Prostate gland (tissue), 2 donors: ENCODE data around the gene ADI1. TPM values are rescaled to one million over a fixed set of nuclear protein-coding genes. Genes with fewer than 3 reads are reported as not detected.

ENCODE experiments used
- DNase-seq: peaks from one replicate; pipeline ENCODE4 v3.0.0-alpha.2; 2019; ENCODE audit warnings: low spot score
- H3K27ac ChIP-seq, 2 donors: fragments of 200-600 bp; sonication (generic); 2 replicates each; pipeline ENCODE4 v1.5.1; 2017 to 2019
- H3K27me3 ChIP-seq: fragments of 200-600 bp; sonication (generic); replicated peaks from 2 replicates; pipeline ENCODE4 v1.5.1; 2019; ENCODE audit not compliant: insufficient read depth
- H3K36me3 ChIP-seq, 2 donors: fragments of 200-600 bp; sonication (generic); 1 replicate in 1 of 2; 2 replicates in 1 of 2; pipeline versions ENCODE4 v1.5.1 to v1.8.1; 2017 to 2019
- H3K4me1 ChIP-seq: fragments of 200-600 bp; sonication (generic); replicated peaks from 2 replicates; pipeline ENCODE4 v1.5.1; 2019
- H3K4me3 ChIP-seq, 2 donors: fragments of 200-600 bp; sonication (generic); 2 replicates each; pipeline ENCODE4 v1.5.1; 2017 to 2019
- H3K9me3 ChIP-seq: fragments of 200-600 bp; sonication (generic); 2 replicates; pipeline ENCODE4 v1.5.1; 2017
- CTCF ChIP-seq, 4 experiments: fragments of 200-600 bp in 2 of 4; fragments of 450-650 bp in 2 of 4; sonication (generic) in 2 of 4; IDR thresholded peaks; 1 replicate in 3 of 4; 2 replicates in 1 of 4; pipeline ENCODE4 v1.5.1; 2016 to 2019; ENCODE audit warnings: antibody characterized with exemption in 4 of 4, mild to moderate bottlenecking in 2 of 4, moderate library complexity in 2 of 4
- POLR2A ChIP-seq: fragments of 450-650 bp; IDR thresholded peaks from one replicate; pipeline ENCODE4 v1.6.1; 2016; ENCODE audit warnings: antibody characterized with exemption, mild to moderate bottlenecking
- POLR2AphosphoS5 ChIP-seq: sonication (generic); formaldehyde crosslinking; IDR thresholded peaks from one replicate; pipeline ENCODE4 v1.6.1; 2017; ENCODE audit warnings: antibody characterized with exemption
- WGBS: methylation state at CpG from one replicate; pipeline ENCODE4 v1.1.5; 2018; 5-methylcytosine and 5-hydroxymethylcytosine counted together
- intact Hi-C: fragments of 100-400 bp; cut with DNase I; formaldehyde crosslinking; loops from one replicate; pipeline ENCODE4 v1.14.2; 2022
- total RNA-seq, 2 donors: library from RNA; depleted of rRNA; stranded (reverse); fragments of >200 nt; gene quantifications; one replicate each; pipeline ENCODE4 v1.1.0, GENCODE V29; 2016

Gene ADI1
- total RNA-seq = 100 to 1,000 TPM in 1 of 2 donors, 10 to 100 TPM in 1; 81.7 to 270 TPM

GRCh38 chr2:3519255-3520205 is at the start of gene ADI1:
TSS of gene ADI1 (minus strand) at chr2:3519531. CDS start at chr2:3519487, 44 bp downstream.
- peak; percentile 52 for TF ChIP-seq POLR2A
- no peak for TF ChIP-seq POLR2AphosphoS5
- TF ChIP-seq CTCF (IDR thresholded peaks at IDR 0.05) = no peak
- Histone ChIP-seq H3K4me1 (peaks cover 7% of the 10 kb centered on the region), H3K27me3 (no peaks in the 10 kb centered on the region), H3K4me3 (peak within 1 kb of the TSS; percentile 85 to 95), H3K9me3 (no peaks in the 10 kb centered on the region), H3K36me3 (no peaks in the 10 kb centered on the region), H3K27ac (peak within 1 kb of the TSS; percentile 98 to 99)
- whole genome bisulfite sequencing = 3% methylated on average over 60 of the region's 76 CpGs
- intact Hi-C loops = loop anchor here (5.0 kb wide), 2 partner anchors 38 to 58 kb away; partner anchors contain the start of genes RNASEH1 and RPS7
- DNase-seq = peak; percentile 75

- Histone ChIP-seq H3K4me3 (no peak overlapping the region), H3K27ac (no peak overlapping the region), H3K4me1 (no peaks in the 10 kb centered on the region), H3K27me3 (no peaks in the 10 kb centered on the region), H3K36me3 (no peaks in the 10 kb centered on the region), H3K9me3 (no peaks in the 10 kb centered on the region)
- TF ChIP-seq POLR2AphosphoS5 (no peak), CTCF (IDR thresholded peaks at IDR 0.05) (no peak), POLR2A (no peak)
- 91% methylated on average over 9 of the region's 9 CpGs for WGBS
- intact Hi-C loops = no loop called here
- no peak for DNase-seq
These were observed 47.5 kb upstream of the ADI1 start for GRCh38 chr2:3566806-3567205.

GRCh38 chr2:3565117-3565516 is 45.8 kb upstream of the ADI1 start:
- TF ChIP-seq POLR2A (no peak), CTCF (IDR thresholded peaks at IDR 0.05) (no peak), POLR2AphosphoS5 (no peak)
- H3K27ac ChIP-seq = no peak overlapping the region
- H3K27me3 ChIP-seq = no peaks in the 10 kb centered on the region
- H3K4me3 ChIP-seq = no peak overlapping the region
- H3K4me1 ChIP-seq = no peaks in the 10 kb centered on the region
- DNase-seq = no peak
- H3K36me3 ChIP-seq = no peaks in the 10 kb centered on the region
- no peaks in the 10 kb centered on the region for H3K9me3 ChIP-seq
- WGBS = 75% methylated on average over 6 of the region's 6 CpGs
- intact Hi-C loops = no loop called here

- Histone ChIP-seq H3K9me3 (no peaks in the 10 kb centered on the region), H3K36me3 (no peaks in the 10 kb centered on the region), H3K27ac (no peak overlapping the region), H3K27me3 (no peaks in the 10 kb centered on the region), H3K4me1 (no peaks in the 10 kb centered on the region), H3K4me3 (no peak overlapping the region)
- no peak for DNase-seq
- TF ChIP-seq POLR2A (no peak), CTCF (IDR thresholded peaks at IDR 0.05) (no peak), POLR2AphosphoS5 (no peak)
- WGBS = 90% methylated on average over 5 of the region's 5 CpGs
- intact Hi-C loops = no loop called here
These were observed 44.2 kb upstream of the ADI1 start for GRCh38 chr2:3563521-3563976.
